GM12891 (cell line): ENCODE measurements around the gene AGTPBP1.

Source experiments
- POLR2A ChIP-seq: IDR thresholded peaks from 2 replicates; pipeline ENCODE4 v1.6.1; 2011; ENCODE audit warnings: low read depth, low read length, control low read depth
- POU2F2 ChIP-seq: IDR thresholded peaks from 2 replicates; pipeline ENCODE4 v1.6.1; 2011; ENCODE audit warnings: low read depth, mild to moderate bottlenecking, control low read depth, low read length, moderate library complexity
- TAF1 ChIP-seq: IDR thresholded peaks from 2 replicates; pipeline ENCODE4 v1.6.1; 2011; ENCODE audit warnings: low read depth, low read length, control low read depth

DNA sequence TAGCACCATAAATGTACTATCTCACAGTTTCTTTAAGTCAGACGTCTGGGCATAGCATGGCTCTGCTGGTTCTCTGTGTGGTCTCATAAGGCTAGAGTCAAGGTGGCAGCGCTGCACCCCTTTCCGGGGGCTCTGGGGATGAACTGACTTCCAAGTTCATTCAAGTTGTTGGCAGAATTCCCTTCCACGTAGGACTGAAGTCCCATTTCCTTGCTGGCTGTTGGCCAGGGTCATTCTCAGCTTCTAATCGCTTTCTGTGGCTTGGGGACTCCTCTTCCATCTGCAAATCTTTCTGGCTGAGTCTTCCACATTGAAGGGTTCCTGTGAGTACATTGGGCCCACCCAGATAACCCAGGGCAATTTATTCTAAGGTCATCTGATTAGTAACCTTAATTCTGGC is 211.0 kb downstream of the AGTPBP1 start:
- TF ChIP-seq TAF1 (no peak), POLR2A (no peak), POU2F2 (no peak)
